HFFc6 (cell line): ENCODE measurements around the gene NFE2L3. TPM values are rescaled to one million over a fixed set of nuclear protein-coding genes. Genes with fewer than 3 reads are reported as not detected.
"Not testable (repeated sequence)": the region's sequence is repeated elsewhere in the genome, so short reads cannot be mapped to it uniquely, and the experiment has no call there.

ENCODE experiments used
- DNase-seq: peaks from one replicate; pipeline ENCODE4 v3.0.0-alpha.2; 2018
- H3K27ac Mint-ChIP-seq: 2 replicates; pipeline ENCODE4 v1.8.0; 2020; ENCODE audit warnings: mild to moderate bottlenecking, mixed read lengths
- H3K27me3 Mint-ChIP-seq: 2 replicates; pipeline ENCODE4 v1.8.0; 2021; ENCODE audit warnings: mild to moderate bottlenecking, moderate library complexity, mixed read lengths; ENCODE audit not compliant: insufficient read depth
- H3K36me3 Mint-ChIP-seq: 2 replicates; pipeline ENCODE4 v1.8.0; 2021; ENCODE audit warnings: low read depth, mixed read lengths
- H3K4me1 Mint-ChIP-seq: 2 replicates; pipeline ENCODE4 v1.8.0; 2020; ENCODE audit warnings: low read depth, mixed read lengths
- H3K4me3 Mint-ChIP-seq: 2 replicates; pipeline ENCODE4 v1.8.0; 2020; ENCODE audit warnings: mild to moderate bottlenecking, moderate library complexity, mixed read lengths
- H3K9me3 Mint-ChIP-seq: 2 replicates; pipeline ENCODE4 v1.8.0; 2020; ENCODE audit warnings: mild to moderate bottlenecking, mixed read lengths
- CTCF ChIP-seq: fragments of 200-600 bp; sonication (generic); IDR thresholded peaks from 2 replicates; pipeline ENCODE4 v1.5.0; 2021; ENCODE audit warnings: antibody characterized with exemption, mild to moderate bottlenecking
- total RNA-seq, 6 experiments: library from RNA; stranded (reverse); fragmentation: NEBNext Ultra II Directional; extraction: Animal tissue kit (Norgen Biotek cat#: 25700); gene quantifications; 2 replicates in 1 of 6; 3 replicates in 5 of 6; pipeline ENCODE4 v1.2.3, GENCODE V29; 2021

NFE2L3 gene
- total RNA-seq, 6 experiments from 2014 or later: 2.3 to 6.5 (median 2.7) TPM

GRCh38 chr7:26159243-26159642, 7.2 kb downstream of the NFE2L3 start:
- TF ChIP-seq CTCF: no peak
- Mint-ChIP-seq H3K4me1 (peaks cover 61% of the 10 kb centered on the region), H3K9me3 (no peaks in the 10 kb centered on the region), H3K4me3 (peak overlapping the region; percentile 3; the same call in 1 of the 2 replicates), H3K27me3 (no peaks in the 10 kb centered on the region; the same call in none of the 2 replicates), H3K36me3 (no peaks in the 10 kb centered on the region; the same call in 1 of the 2 replicates), H3K27ac (peak overlapping the region; percentile 42; the same call in 1 of the 2 replicates)
- peak; percentile 4 for DNase-seq

- Mint-ChIP-seq H3K27me3 (no peaks in the 10 kb centered on the region; the same call in none of the 2 replicates), H3K4me3 (no peak overlapping the region), H3K36me3 (no peaks in the 10 kb centered on the region; the same call in 1 of the 2 replicates), H3K27ac (no peak overlapping the region), H3K9me3 (no peaks in the 10 kb centered on the region), H3K4me1 (peaks cover 44% of the 10 kb centered on the region)
- no peak for DNase-seq
- no peak for TF ChIP-seq CTCF
Measured at GRCh38 chr7:26160896-26161295, 8.9 kb downstream of the NFE2L3 start.

GRCh38 chr7:26162431-26162830, 10.4 kb downstream of the NFE2L3 start:
- no peak for DNase-seq
- no peaks in the 10 kb centered on the region for H3K9me3 Mint-ChIP-seq

GRCh38 chr7:26163804-26164203, 11.8 kb downstream of the NFE2L3 start:
- DNase-seq, H3K27ac Mint-ChIP-seq, H3K36me3 Mint-ChIP-seq, H3K4me3 Mint-ChIP-seq, H3K9me3 Mint-ChIP-seq, H3K27me3 Mint-ChIP-seq: not testable (repeated sequence)
- H3K4me1 Mint-ChIP-seq: peaks cover 15% of the 10 kb centered on the region

More at GRCh38 chr7:26162431-26162830, 10.4 kb downstream of the NFE2L3 start:
- Mint-ChIP-seq H3K27me3 (no peaks in the 10 kb centered on the region; the same call in none of the 2 replicates), H3K27ac (no peak overlapping the region), H3K4me1 (peaks cover 29% of the 10 kb centered on the region), H3K4me3 (no peak overlapping the region), H3K36me3 (no peaks in the 10 kb centered on the region; the same call in 1 of the 2 replicates)
- TF ChIP-seq CTCF: no peak

GRCh38 chr7:26165950-26166683, 14.1 kb downstream of the NFE2L3 start:
- no peak overlapping the region for H3K27ac Mint-ChIP-seq
- no peaks in the 10 kb centered on the region for H3K36me3 Mint-ChIP-seq
- no peak for DNase-seq
- no peaks in the 10 kb centered on the region for H3K9me3 Mint-ChIP-seq
- H3K4me3 Mint-ChIP-seq: no peak overlapping the region
- no peak for TF ChIP-seq CTCF
- H3K27me3 Mint-ChIP-seq: no peaks in the 10 kb centered on the region; the same call in 1 of the 2 replicates
- no peaks in the 10 kb centered on the region for H3K4me1 Mint-ChIP-seq

- Mint-ChIP-seq H3K36me3 (no peaks in the 10 kb centered on the region), H3K4me1 (no peaks in the 10 kb centered on the region), H3K27ac (no peak overlapping the region), H3K27me3 (no peaks in the 10 kb centered on the region; the same call in 1 of the 2 replicates), H3K9me3 (no peaks in the 10 kb centered on the region), H3K4me3 (no peak overlapping the region)
- DNase-seq: no peak
- no peak for TF ChIP-seq CTCF
Measured at GRCh38 chr7:26166684-26167266, 14.8 kb downstream of the NFE2L3 start.
